ENCODE data around the gene ZDHHC19. TPM values are rescaled to one million over a fixed set of nuclear protein-coding genes. Genes with fewer than 3 reads are reported as not detected.
"Not testable (repeated sequence)": the region's sequence is repeated elsewhere in the genome, so short reads cannot be mapped to it uniquely, and the experiment has no call there.

ZDHHC19 gene, protein sequence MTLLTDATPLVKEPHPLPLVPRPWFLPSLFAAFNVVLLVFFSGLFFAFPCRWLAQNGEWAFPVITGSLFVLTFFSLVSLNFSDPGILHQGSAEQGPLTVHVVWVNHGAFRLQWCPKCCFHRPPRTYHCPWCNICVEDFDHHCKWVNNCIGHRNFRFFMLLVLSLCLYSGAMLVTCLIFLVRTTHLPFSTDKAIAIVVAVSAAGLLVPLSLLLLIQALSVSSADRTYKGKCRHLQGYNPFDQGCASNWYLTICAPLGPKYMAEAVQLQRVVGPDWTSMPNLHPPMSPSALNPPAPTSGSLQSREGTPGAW
- 10 to 100 TPM in 5 of 6 donors, 1 to 10 TPM in 1; 4.7 to 39.3 (median 13.1) TPM for polyA plus RNA-seq (ENCODE audit: low read depth in 6 of 6)

DNA sequence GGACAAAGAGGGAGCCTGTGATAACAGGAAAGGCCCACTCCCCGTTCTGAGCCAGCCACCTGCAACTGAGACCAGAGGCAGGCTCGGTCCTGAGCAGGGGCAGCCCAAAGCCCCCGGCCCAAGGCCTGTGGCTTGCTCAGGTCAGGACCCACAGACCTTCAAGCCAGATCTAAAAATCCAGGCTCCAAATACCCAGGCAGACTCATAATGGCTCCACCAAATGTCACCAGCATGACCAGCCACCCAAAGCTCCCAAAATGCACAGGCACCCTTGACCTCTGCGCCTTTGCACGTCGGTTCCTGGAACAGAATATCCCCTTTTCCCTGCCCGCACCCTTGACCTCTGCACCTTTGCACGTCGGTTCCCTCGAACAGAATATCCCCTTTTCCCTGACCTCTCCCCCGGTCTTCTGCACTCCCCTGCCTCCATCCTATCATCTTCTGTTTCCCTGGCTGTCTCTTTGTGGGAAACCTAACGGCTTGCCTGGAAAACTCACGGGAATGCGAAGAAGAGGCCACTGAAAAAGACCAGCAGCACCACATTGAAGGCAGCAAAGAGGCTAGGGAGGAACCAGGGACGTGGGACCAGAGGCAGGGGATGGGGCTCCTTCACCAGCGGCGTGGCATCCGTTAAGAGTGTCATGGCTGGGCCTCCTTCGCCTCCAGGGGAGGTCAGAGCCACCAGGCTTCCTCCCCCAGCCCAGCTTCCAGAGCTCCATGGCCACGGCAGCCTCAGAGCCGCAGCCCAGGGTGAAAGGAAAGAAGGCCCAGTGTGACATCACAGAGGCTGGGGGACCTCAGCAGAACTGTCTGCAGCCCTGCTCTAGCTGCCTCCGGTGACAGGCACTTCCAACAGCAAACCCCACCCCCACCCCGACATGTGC, at the start of gene ZDHHC19:
Gene ZDHHC19, minus strand, starts transcription at position 728 of the 884 bp plus-strand sequence. Its CDS starts 85 bp downstream, at position 643.
- Mint-ChIP-seq H3K27ac (peak within 1 kb of the TSS in 5 of 6 donors; percentile 37 to 88 (median 81)), H3K9me3 (no peaks in the 10 kb centered on the region), H3K27me3 (no peaks in the 10 kb centered on the region), H3K36me3 (no peaks in the 10 kb centered on the region), H3K4me3 (peak within 1 kb of the TSS in 2 of 8 donors; percentile 12 to 32), H3K4me1 (peaks cover 16 to 26% (median 17%) of the 10 kb centered on the region in 3 donors)
- no peak for DNase-seq
- no peak for ATAC-seq (ENCODE audit: low read depth in 2 of 2)

DNA sequence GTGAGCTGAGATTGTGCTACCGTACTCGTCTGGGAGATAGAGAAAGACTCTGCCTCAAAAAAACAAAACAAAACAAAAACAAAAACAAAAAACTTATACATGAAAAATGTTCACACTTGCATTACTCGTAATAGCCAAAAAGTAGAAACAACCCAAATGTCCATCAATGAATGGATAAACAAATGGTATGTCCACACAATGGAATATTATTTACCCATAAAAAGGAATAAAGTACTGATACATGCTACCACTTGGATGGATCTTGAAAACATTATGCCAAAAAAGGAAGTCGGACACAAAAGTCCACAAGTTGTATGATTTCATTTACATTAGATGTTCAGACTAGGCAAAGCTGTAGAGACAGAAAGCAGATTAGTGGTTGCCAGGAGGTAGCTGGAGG, 49.6 kb upstream of the ZDHHC19 start:
- Mint-ChIP-seq H3K9me3 (peaks cover 0 to 3% (median 0%) of the 10 kb centered on the region in 7 donors), H3K27ac (peak overlapping the region in 1 of 6 donors; percentile 9), H3K4me1 (no peaks in the 10 kb centered on the region), H3K4me3 (no peak overlapping the region), H3K36me3 (peaks cover 4 to 8% of the 10 kb centered on the region in 2 donors), H3K27me3 (no peaks in the 10 kb centered on the region)
- DNase-seq, result no peak
- ATAC-seq (ENCODE audit: low read depth in 2 of 2), result no peak

DNA sequence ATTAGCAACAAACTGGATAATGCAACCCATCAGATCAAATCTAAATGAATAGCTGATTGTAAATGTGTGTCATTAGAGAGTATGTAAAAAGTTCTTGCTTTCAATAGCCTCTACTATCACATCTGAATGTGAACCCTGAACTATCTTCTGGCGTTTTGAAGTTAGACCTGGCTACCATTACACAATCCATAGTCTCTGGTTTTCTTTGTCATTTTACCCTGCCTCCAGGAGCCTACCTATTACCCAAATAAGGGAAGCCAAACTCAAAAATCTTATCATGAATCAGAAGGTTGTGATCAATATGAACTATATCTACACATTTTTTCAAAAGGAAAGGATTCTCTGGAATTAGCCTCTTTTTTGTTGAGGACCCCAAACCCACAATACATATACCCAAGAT, 44.6 kb upstream of the ZDHHC19 start:
- DNase-seq (no peak), ATAC-seq (ENCODE audit: low read depth in 2 of 2) (no peak)
- Mint-ChIP-seq H3K9me3 (peaks cover 0 to 1% (median 0%) of the 10 kb centered on the region in 7 donors), H3K4me3 (no peak overlapping the region), H3K27ac (no peak overlapping the region), H3K27me3 (no peaks in the 10 kb centered on the region), H3K4me1 (peaks cover 3 to 5% (median 4%) of the 10 kb centered on the region in 3 donors), H3K36me3 (peaks cover under 1 to 2% of the 10 kb centered on the region in 2 donors)

DNA sequence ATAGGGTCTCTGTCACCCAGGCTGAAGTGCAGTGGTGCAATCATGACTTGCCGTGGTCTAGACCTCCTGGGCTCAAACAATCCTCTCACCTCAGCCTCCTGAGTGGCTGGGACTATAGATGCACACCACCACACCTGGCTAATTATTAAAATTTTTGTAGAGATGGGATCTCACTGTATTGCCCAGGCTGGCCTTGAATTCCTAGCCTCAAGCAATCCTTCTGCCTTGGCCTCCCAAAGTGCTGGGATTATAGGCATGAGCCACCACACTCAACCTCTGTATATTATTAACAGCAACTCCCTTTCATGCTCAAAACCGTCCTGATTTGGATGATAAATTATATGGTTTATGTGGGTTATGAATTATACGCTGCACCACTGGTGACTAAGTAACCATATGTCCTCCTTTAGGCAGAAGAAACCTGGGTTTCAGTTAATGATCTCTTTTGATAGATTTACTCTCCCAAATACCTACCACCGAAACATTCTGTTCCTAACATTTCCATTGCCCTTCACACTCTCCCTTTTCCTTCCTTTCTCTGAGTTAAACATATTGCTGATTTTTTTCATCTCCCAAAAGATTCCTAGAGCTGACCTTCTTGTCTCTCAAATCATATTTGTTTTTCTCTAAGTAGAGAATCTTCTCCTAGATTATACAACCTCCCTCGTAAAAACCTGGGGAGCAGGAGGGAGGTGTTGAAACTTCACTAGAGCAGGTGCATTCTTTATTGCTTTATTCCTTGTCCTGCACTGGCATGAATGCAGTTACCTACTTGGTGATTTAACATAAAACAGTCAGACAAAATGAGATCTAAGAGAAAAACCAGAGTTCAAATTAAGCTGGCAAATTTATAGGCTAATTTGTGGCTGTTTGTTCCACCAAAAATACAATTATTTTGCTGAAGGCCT, 43.4 kb upstream of the ZDHHC19 start:
- H3K4me1 Mint-ChIP-seq, result peaks cover 3 to 5% (median 4%) of the 10 kb centered on the region in 3 donors
- no peaks in the 10 kb centered on the region for H3K9me3 Mint-ChIP-seq
- H3K36me3 Mint-ChIP-seq, result no peaks in the 10 kb centered on the region
- H3K27me3 Mint-ChIP-seq, result no peaks in the 10 kb centered on the region
- peak overlapping the region in 4 of 6 donors; percentile 1 to 67 (median 22) for H3K27ac Mint-ChIP-seq
- ATAC-seq (ENCODE audit: low read depth in 2 of 2), result no peak
- no peak for DNase-seq
- H3K4me3 Mint-ChIP-seq, result no peak overlapping the region

DNA sequence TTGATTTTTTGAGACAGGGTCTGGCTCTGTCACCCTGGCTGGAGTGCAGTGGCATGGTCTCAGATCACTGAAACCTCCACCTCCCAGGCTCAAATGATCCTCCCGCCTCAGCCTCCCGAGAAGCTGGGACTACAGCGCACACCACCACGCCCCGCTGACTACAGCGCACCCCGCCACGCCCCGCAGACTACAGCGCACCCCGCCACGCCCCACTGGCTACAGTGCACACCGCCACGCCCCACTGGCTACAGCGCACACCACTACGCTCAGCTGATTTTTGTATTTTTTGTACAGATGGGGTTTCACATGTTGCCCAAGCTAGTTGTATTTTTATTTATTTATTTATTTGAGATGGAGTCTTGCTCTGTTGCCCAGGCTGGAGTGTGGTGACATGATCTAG, 40.7 kb upstream of the ZDHHC19 start:
- no peak for DNase-seq
- peaks cover 0 to 7% of the 10 kb centered on the region in 2 donors for H3K36me3 Mint-ChIP-seq
- ATAC-seq (ENCODE audit: low read depth in 2 of 2), result peak; percentile 56 to 81
- peaks cover 3 to 5% (median 4%) of the 10 kb centered on the region in 3 donors for H3K4me1 Mint-ChIP-seq
- H3K9me3 Mint-ChIP-seq, result no peaks in the 10 kb centered on the region
- H3K27me3 Mint-ChIP-seq, result no peaks in the 10 kb centered on the region
- no peak overlapping the region for H3K4me3 Mint-ChIP-seq
- H3K27ac Mint-ChIP-seq, result peak overlapping the region in 2 of 6 donors; percentile 10 to 88

DNA sequence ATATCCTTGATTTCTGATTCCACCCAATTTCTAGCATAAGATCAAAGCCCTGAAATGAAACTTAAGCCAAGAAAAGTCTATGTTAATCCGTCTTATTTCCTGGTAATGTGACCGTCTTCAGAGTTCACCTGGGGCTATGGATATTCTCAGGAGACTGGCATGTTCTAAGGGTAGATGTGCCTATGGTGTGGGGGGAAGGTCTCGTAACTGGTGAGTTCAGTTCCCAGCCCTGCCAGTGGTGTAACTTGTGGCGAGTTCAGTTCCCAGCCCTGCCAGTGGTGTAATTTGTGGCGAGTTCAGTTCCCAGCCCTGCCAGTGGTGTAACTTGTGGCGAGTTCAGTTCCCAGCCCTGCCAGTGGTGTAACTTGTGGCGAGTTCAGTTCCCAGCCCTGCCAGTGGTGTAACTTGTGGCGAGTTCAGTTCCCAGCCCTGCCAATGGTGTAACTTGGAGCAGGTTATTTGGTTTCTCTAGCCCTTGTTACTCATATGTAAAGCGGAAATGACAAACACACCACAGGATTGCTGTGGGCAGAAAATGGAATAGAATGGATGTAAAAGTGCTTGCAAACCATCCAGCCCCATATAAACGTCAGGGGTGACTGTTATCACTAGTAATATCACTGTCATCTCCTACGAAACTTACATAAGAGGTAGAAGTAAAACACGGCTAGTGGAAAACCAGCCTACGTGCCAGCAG, 35.6 kb upstream of the ZDHHC19 start:
- no peaks in the 10 kb centered on the region for H3K27me3 Mint-ChIP-seq
- H3K4me3 Mint-ChIP-seq, result no peak overlapping the region
- no peak for DNase-seq
- no peaks in the 10 kb centered on the region for H3K9me3 Mint-ChIP-seq
- no peak for ATAC-seq (ENCODE audit: low read depth in 2 of 2)
- peaks cover 0 to 2% (median 0%) of the 10 kb centered on the region in 3 donors for H3K4me1 Mint-ChIP-seq
- H3K27ac Mint-ChIP-seq, result peak overlapping the region in 1 of 6 donors; percentile 62
- H3K36me3 Mint-ChIP-seq, result peaks cover 0 to 7% of the 10 kb centered on the region in 2 donors

DNA sequence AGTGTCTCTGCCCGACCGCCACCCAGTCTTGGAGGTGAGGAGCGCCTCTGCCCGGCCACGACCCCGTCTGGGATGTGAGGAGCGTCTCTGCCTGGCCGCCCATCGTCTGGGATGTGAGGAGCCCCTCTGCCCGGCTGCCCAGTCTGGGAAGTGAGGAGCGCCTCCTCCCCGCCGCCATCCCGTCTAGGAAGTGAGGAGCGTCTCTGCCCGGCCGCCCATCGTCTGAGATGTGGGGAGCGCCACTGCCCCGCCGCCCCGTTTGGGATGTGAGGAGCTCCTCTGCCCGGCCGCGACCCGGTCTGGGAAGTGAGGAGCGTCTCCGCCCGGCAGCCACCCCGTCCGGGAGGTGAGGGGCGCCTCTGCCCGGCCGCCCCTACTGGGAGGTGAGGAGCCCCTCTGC, 33.0 kb upstream of the ZDHHC19 start:
- not testable (repeated sequence) for H3K9me3 Mint-ChIP-seq; H3K4me1 Mint-ChIP-seq; H3K27me3 Mint-ChIP-seq; ATAC-seq (ENCODE audit: low read depth in 2 of 2); DNase-seq; H3K4me3 Mint-ChIP-seq; H3K27ac Mint-ChIP-seq
- H3K36me3 Mint-ChIP-seq, result peaks cover 11 to 14% of the 10 kb centered on the region in 2 donors

DNA sequence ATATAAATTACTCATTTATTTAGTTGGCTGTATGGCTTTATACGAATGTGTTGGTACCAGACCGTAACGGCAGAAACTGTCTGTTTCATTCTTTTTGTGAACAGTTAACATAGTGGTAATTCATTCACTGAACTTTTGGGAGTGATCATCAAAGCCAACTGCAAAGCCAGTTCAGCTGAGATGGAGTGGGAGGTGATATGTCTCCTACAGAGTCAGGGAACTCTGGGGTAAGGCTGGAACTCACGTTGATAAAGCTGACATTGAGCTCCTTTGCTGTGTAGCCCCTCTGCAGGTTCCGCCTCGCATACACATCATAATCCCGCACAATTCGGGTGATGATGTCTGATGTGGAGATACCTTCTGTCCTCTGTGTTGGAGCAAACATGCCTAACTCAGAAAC, 30.5 kb upstream of the ZDHHC19 start:
- DNase-seq (no peak), ATAC-seq (ENCODE audit: low read depth in 2 of 2) (no peak)
- Mint-ChIP-seq H3K9me3 (no peaks in the 10 kb centered on the region), H3K4me1 (peaks cover 0 to 3% (median 0%) of the 10 kb centered on the region in 3 donors), H3K4me3 (no peak overlapping the region), H3K36me3 (peaks cover 8 to 12% of the 10 kb centered on the region in 2 donors), H3K27me3 (no peaks in the 10 kb centered on the region), H3K27ac (no peak overlapping the region)

DNA sequence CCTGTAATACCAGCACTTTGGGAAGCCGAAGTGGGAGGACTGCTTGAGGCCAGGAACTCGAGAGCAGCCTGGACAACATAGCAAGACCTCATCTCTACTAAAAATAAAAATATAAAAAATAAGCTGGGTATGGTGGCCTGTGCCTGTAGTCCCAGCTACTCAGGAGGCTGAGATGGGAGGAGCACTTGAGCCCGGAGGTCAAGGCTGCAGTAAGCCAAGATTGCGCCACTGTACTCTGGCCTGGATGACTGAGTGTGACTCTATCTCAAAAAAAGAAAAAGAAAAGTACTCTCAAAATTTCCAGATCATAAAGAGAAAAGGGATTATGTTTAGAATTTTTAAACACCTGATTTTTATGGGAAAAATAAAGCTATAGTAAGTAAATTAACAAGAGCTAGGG, 29.2 kb upstream of the ZDHHC19 start:
- no peak for DNase-seq
- no peak for ATAC-seq (ENCODE audit: low read depth in 2 of 2)
- H3K36me3 Mint-ChIP-seq, result peaks cover 8 to 12% of the 10 kb centered on the region in 2 donors
- H3K4me1 Mint-ChIP-seq, result peaks cover 0 to 3% (median 0%) of the 10 kb centered on the region in 3 donors
- no peaks in the 10 kb centered on the region for H3K27me3 Mint-ChIP-seq
- peak overlapping the region in 1 of 8 donors; percentile 22 for H3K4me3 Mint-ChIP-seq
- no peak overlapping the region for H3K27ac Mint-ChIP-seq
- no peaks in the 10 kb centered on the region for H3K9me3 Mint-ChIP-seq

DNA sequence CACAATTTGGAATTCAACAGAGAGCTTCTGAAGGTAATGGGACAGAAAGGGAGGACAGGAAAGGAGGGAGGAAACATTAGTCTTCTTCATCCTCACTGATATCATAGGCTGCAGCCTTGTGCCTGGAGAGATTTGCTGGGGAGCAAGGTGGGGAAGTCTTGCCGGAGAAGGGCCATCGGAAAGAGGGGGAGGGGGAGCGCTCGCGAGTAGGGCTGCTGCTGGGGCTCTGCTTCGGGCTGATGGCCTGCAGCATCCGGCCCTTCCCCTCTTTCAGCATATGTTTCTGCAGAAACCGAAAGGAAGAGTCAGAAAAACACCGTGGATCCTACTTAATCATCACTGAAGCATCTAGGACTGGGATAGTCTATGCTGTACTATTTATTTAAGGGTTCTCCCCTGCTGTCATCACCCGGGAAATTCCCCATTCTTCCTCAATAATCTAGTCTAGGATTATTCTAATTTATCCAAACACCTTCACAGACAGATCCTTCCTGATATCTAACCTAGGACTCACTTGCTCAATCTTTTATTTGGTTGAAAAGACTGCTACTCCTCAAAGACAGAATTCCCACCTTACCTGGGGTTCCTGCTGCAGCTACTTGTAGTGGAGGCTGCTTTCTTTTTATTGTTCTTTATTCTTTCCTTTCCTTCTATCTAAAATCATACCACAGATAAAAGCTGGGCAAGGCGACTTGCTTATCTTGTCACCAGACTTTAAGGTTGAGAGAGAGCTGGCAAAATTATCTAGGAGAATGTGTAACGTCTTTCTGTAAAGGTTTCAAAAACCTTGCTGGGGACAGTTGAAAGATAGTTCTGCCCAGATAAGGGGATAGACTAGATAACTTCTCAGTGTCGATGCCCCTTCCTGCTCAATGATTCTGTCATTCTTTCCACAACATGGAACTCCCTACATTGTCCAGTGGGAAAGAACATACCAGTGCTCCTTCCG, 27.7 kb upstream of the ZDHHC19 start:
- DNase-seq, result no peak
- peak overlapping the region in 1 of 8 donors; percentile 10 for H3K4me3 Mint-ChIP-seq
- peak overlapping the region in 2 of 6 donors; percentile 19 to 80 for H3K27ac Mint-ChIP-seq
- no peak for ATAC-seq (ENCODE audit: low read depth in 2 of 2)
- peaks cover 0 to 3% (median 0%) of the 10 kb centered on the region in 3 donors for H3K4me1 Mint-ChIP-seq
- no peaks in the 10 kb centered on the region for H3K27me3 Mint-ChIP-seq
- H3K36me3 Mint-ChIP-seq, result peaks cover 8 to 12% of the 10 kb centered on the region in 2 donors
- no peaks in the 10 kb centered on the region for H3K9me3 Mint-ChIP-seq

DNA sequence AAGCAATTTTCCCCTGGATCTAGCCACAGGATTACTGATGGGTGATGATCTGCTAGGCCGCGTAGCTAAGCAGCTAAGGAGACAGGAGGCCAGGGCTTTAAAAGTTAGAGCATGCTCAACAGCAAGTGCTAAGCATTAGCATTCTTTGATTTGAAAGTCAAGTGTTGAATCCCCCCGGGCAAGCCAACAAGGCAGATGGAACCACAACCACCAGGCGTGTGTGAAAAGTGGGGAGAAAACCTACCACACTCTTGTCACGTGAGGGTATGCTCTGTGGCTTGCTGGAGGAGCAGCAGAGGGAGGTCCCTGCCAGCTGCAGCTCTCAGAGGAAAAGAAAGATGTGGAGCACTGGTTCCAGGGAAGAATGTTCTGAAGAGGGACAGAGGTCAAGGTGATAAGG, 26.0 kb upstream of the ZDHHC19 start:
- DNase-seq, result no peak
- Mint-ChIP-seq H3K9me3 (no peaks in the 10 kb centered on the region), H3K36me3 (peaks cover 8 to 12% of the 10 kb centered on the region in 2 donors), H3K4me3 (no peak overlapping the region), H3K4me1 (peaks cover 3 to 9% (median 6%) of the 10 kb centered on the region in 3 donors), H3K27ac (no peak overlapping the region), H3K27me3 (no peaks in the 10 kb centered on the region)
- ATAC-seq (ENCODE audit: low read depth in 2 of 2), result no peak

Data from naive B cell (primary cell).